GM12878 (cell line): Measurements from ENCODE around the gene FAM117B.

Experiments used
- CREM ChIP-seq: IDR thresholded peaks from 2 replicates; pipeline ENCODE4 v1.6.1; 2014; ENCODE audit warnings: antibody characterized with exemption, low read depth
- CTCF ChIP-seq, 3 experiments: IDR thresholded peaks in 2 of 3; conservative IDR thresholded peaks in 1 of 3; 2 replicates each; pipeline ENCODE4 v1.5.1; 2011; ENCODE audit warnings: low read depth in 3 of 3, low read length in 3 of 3, mild to moderate bottlenecking in 3 of 3, control low read depth in 2 of 3, moderate library complexity in 2 of 3, inconsistent platforms in 1 of 3, mixed read lengths in 1 of 3; ENCODE audit not compliant: control insufficient read depth in 2 of 3, insufficient read depth in 1 of 3; ENCODE audit errors: extremely low read depth in 1 of 3
- EGR1 ChIP-seq, 2 experiments: IDR thresholded peaks; 1 replicate in 1 of 2; 2 replicates in 1 of 2; pipeline ENCODE4 v1.6.1; 2011 to 2012; ENCODE audit warnings: low read depth in 2 of 2, low read length in 2 of 2, borderline replicate concordance in 1 of 2, mild to moderate bottlenecking in 1 of 2, moderate library complexity in 1 of 2
- EZH2 ChIP-seq: IDR thresholded peaks from 2 replicates; pipeline ENCODE4 v1.6.1; 2012; ENCODE audit warnings: low read depth, mild to moderate bottlenecking, control low read depth, inconsistent platforms, low read length, borderline replicate concordance; ENCODE audit not compliant: control insufficient read depth
- IKZF1 ChIP-seq: fragments of 450-650 bp; conservative IDR thresholded peaks from 2 replicates; pipeline ENCODE4 v1.6.1; 2017; ENCODE audit warnings: antibody characterized with exemption, mild to moderate bottlenecking
- JUND ChIP-seq: IDR thresholded peaks from 2 replicates; pipeline ENCODE4 v1.6.1; 2012; ENCODE audit warnings: low read depth, mild to moderate bottlenecking, low read length, improper control_type of control experiment, moderate library complexity
- NKRF ChIP-seq: fragments of 450-650 bp; conservative IDR thresholded peaks from 2 replicates; pipeline ENCODE4 v1.6.1; 2017; ENCODE audit warnings: mild to moderate bottlenecking, moderate library complexity
- POLR2AphosphoS2 ChIP-seq: IDR thresholded peaks from 2 replicates; pipeline ENCODE4 v1.6.1; 2011; ENCODE audit warnings: low read depth, mild to moderate bottlenecking, low read length, improper control_type of control experiment, moderate library complexity
- POLR2AphosphoS5 ChIP-seq: IDR thresholded peaks from 2 replicates; pipeline ENCODE4 v1.6.1; 2011; ENCODE audit warnings: mild to moderate bottlenecking, low read length, inconsistent platforms
- POU2F2 ChIP-seq: IDR thresholded peaks from 3 replicates; pipeline ENCODE4 v1.6.1; 2011; ENCODE audit warnings: low read depth, mild to moderate bottlenecking, low read length, borderline replicate concordance
- REST ChIP-seq: IDR thresholded peaks from 2 replicates; pipeline ENCODE4 v1.6.1; 2012; ENCODE audit warnings: mild to moderate bottlenecking, low read depth, low read length
- SMC3 ChIP-seq: IDR thresholded peaks from 2 replicates; pipeline ENCODE4 v1.6.1; 2011; ENCODE audit warnings: low read length, improper control_type of control experiment, borderline replicate concordance
- SRF ChIP-seq, 2 experiments: IDR thresholded peaks; 2 replicates each; pipeline ENCODE4 v1.6.1; 2011; ENCODE audit warnings: low read depth in 2 of 2, low read length in 2 of 2, mild to moderate bottlenecking in 1 of 2, moderate library complexity in 1 of 2
- ZNF687 ChIP-seq: fragments of 450-650 bp; IDR thresholded peaks from 2 replicates; pipeline ENCODE4 v1.6.1; 2017; ENCODE audit warnings: mild to moderate bottlenecking, moderate library complexity

GRCh38 chr2:202790676-202791075, 155.9 kb downstream of the FAM117B start:
- no peak for TF ChIP-seq POLR2AphosphoS5
- TF ChIP-seq NKRF = no peak
- no peak for TF ChIP-seq ZNF687
- TF ChIP-seq CREM = no peak
- no peak for TF ChIP-seq POLR2AphosphoS2
- no peak for TF ChIP-seq IKZF1
- TF ChIP-seq REST = no peak
- TF ChIP-seq POU2F2 = no peak
- TF ChIP-seq EGR1 (IDR thresholded peaks at IDR 0.05; ENCODE audit: borderline replicate concordance in 1 of 2, low read depth in 2 of 2, low read length in 2 of 2) = no peak
- no peak for TF ChIP-seq SMC3
- no peak for TF ChIP-seq EZH2
- no peak for TF ChIP-seq JUND
- TF ChIP-seq CTCF (IDR thresholded peaks at IDR 0.05 in 2 of 3, conservative IDR thresholded peaks at IDR 0.05 in 1 of 3; ENCODE audit: control insufficient read depth in 2 of 3, extremely low read depth in 1 of 3, insufficient read depth in 1 of 3, low read depth in 3 of 3, low read length in 3 of 3) = no peak
- TF ChIP-seq SRF (IDR thresholded peaks at IDR 0.05; ENCODE audit: low read depth in 2 of 2, low read length in 2 of 2) = no peak
